GM18508 (cell line): ENCODE results near the gene ZSWIM6.

Experiments used
- ATAC-seq: cut with Tn5 transposase; IDR thresholded peaks from one replicate; pipeline ENCODE4 v1.9.1; 2021; ENCODE audit warnings: moderate number of reproducible peaks; ENCODE audit not compliant: insufficient read depth, unreplicated experiment

The ZSWIM6 gene

DNA sequence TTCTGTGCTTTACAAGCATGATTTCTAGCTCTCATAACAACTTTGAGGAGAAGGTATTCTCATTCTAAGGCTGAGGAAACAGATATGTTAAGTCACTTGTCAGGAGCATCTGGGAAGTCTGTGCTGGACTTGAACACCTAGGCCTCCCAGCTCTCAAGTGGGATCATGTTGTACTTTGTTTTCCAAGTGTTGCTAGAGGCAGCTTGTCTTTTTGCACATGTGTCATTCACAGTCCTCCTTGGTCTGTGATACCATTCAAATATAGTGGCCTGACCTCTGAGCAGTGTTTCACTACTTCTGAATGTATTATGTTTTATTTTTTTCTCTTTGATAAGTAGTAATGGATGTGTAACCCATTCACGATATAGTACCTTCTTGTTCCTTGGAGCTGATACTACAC is 21.2 kb downstream of the ZSWIM6 start:
- no peak for ATAC-seq

DNA sequence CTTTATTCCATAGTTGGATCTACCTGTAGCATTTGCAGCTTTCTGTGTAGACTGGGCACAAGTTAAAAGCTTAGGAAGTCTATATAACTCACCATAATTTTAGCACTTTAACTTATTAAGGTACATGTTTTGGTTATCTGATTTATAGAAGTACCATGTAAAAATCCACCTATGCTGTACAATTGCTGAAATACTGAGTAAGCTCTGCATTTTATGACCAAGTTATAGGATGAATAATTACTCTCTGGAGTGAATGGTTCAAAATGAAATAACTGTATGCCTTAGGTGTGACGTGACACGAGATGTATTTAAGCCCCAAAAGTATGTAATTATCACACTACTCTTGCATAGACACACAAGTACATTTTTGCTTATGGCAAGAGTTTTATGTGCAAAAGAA is 22.1 kb downstream of the ZSWIM6 start:
- no peak for ATAC-seq

DNA sequence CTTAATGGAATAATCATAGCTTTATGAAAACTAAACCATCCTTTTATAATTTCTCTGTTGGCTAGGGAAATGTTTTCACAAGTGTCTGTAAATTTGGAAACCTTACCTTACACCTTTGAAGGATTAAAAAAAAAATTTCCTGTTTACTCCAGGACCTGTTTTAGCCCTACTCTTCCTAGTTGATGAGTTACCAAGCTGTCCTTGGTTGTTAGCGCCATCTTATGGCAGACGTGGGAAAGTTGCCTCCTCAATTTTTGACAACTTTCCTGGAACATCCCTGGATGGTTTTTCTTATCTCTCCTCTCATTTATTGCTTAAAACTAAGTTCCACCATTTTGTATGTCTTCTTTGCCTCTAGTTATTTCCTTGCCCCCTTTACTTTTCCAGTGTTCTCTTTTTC is 25.7 kb downstream of the ZSWIM6 start:
- no peak for ATAC-seq

DNA sequence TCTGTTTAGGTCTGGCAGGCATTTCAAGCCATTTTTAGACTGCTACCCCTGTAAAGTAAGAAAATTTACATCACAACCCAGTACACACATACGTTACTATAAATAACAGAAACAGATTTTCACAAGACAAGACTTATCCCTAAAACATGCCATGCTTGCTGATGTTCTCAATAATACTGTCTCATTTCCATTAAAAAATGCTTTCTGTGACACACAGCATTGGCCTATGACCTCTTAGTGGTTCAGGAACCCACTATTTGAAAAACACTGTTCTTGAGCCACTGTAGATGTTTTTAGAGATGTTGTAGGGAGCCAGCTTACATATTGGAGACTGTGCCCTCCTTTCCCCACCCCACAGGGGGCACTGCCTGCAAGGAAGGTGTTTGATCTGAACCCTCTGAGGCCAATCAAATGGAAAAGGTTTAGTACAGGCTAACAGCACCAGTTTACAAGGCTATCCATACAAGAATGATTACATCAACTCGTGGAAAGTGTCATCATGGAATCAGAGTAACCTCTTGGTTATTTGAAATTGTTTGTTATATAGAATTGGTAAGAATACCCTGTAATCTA is 30.8 kb downstream of the ZSWIM6 start:
- ATAC-seq, result no peak

DNA sequence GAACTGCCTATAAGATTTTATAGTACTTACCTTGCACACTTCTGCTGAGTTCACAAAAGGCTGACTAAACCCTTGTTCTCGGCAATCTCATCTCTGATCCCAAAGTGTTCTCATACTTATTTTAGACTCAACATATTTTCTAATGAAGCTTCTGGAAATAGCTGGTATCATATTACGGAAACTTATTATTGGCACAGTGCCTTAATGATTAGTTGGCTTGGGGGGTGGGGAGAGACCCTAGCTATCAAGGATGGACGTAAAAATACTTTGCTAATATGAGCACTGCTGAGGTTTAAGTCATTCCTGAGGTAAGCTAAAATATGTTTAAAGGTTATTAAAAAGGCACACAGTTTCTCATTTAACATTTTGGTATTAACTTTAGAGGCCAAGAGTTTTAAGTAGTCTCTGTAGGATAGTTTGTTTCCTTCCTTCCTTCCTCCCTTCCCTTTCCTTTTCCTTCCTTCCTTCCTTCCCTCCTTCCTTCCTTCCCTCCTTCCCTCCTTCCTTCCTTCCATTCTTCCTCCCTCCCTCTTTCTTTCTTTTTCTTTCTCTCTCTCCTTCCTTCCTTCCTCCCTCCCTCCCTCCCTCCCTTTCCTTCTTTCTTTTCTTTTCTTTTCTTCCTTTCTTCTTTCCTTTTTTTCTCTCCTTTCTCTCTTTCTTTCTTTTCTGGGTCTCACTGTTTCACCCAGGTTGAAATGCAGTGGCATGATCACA is 31.5 kb downstream of the ZSWIM6 start:
- no peak for ATAC-seq

DNA sequence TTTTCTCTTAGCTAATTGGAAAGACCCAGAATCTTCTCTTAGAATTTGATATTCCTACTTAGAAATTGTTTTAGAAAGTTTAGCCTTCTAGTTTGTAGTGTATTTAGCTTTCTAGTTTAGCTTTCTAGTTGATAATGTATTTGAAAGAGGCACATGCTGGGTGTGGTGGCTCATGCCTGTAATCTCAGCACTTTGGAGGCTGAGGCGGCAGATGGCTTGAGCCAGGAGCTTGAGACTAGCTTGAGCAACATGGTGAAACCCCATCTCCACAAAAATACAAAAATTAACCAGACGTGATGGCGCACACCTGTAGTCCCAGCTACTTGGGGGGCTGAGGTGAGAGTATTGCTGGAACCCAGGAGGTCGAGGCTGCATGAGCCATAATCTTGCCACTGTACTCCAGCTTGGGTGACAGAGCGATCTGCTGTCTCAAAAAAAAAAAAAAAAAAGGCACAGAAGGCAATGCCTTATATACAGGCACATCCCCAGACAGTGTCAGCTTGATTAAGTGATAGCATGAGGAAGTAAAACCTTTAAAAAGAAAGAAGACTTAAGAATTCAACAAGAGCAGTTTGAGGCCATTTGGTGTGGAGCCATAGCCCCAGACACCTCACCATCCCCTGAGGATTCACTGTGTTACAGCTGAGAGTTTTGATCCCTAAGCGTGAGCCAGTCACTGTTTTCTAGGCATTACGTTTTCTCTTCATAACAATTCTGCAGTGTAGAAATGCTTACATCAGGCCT is 34.6 kb downstream of the ZSWIM6 start:
- ATAC-seq, result no peak

DNA sequence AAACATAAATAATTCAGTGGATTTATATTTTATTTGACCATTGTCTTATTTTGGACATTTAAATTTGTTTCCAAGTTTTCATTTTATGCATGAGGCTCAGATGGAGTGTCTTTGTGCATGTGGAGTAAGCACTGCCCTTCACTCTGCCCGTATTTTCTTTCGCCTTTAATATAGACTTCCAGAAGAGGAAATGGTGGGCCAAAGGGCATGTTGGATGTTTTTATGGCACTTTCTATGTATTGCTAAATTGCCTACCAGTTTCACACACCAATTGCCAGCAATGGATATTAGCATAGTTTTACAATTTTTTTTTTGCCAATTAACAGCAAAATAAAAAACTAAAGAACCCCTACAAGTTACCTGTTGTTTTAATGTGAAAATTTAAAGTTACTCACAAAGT is 38.4 kb downstream of the ZSWIM6 start:
- no peak for ATAC-seq

DNA sequence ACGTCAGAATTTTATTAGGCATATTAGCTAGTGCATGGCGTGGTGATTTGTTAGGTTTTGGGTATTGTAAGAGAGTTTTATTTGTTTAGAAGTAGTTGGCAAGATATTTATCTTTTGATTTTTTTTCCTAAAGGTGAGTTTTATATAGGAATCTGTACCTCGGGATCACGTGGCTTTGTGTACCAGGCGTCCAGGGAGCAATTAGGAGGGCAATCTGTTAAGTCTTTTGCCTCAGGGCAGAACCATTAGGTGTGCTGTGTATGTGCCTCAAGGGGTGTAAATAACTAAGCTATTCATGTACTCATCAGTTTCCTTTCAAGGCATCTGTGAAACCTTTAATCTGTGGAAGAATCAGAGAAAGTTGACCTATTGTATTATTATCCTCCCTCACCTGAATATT is 39.4 kb downstream of the ZSWIM6 start:
- ATAC-seq, result no peak

DNA sequence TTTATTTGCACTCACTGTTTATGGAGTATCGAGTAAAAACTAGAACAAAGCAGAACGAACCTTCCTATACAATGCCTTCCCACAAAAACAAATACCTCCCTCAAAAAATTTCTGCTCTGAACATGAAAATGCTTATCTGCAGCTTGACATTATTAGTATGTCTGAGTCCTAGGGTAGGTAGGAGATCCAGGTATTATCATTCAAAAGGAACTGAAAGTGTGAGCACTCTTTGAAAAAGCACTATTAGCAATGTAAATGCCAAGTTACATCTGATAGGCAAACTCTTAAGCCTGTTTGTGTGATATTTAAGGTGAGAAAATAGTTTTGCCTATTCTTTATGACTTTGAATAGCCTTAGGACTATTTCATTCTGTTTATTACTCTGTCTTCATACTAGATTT is 47.6 kb downstream of the ZSWIM6 start:
- ATAC-seq, result no peak

DNA sequence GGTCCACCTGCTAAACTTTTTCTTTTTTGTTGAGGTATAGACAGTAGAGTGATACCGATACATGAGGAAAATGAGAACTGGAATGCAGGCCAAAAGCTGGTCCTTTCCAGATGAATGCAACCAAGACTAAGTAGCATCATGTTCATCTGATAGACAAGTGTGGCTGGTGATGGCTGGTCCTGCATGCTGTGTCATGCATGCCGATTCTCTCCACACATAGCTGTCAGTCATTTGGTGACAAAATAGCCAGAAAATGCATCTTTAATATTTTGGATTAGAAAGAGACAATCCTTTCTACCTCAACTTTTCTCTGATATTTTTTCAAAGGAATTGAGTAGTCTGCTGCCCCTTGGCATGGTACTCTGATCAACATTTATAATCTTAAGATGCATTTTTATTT is 49.9 kb downstream of the ZSWIM6 start:
- ATAC-seq, result no peak

DNA sequence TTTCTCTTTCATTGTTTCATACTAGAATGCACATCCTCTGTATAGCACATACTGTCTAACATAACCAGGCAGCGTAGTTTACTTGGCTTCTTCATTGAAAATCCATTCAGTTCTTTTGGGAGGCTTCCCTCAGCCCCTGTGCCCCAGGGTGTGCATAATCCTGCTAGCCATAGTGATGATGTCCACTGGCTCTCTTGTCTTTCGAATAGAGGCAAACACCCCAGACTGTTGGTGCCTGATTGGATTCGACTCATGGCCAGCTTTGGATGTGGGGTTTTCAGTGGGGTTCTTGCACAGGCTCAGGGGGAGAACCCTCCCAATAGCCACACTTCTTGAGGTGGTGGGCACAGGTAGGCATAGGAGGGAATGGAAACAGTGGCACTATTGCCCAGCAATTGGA is 53.6 kb downstream of the ZSWIM6 start:
- no peak for ATAC-seq

DNA sequence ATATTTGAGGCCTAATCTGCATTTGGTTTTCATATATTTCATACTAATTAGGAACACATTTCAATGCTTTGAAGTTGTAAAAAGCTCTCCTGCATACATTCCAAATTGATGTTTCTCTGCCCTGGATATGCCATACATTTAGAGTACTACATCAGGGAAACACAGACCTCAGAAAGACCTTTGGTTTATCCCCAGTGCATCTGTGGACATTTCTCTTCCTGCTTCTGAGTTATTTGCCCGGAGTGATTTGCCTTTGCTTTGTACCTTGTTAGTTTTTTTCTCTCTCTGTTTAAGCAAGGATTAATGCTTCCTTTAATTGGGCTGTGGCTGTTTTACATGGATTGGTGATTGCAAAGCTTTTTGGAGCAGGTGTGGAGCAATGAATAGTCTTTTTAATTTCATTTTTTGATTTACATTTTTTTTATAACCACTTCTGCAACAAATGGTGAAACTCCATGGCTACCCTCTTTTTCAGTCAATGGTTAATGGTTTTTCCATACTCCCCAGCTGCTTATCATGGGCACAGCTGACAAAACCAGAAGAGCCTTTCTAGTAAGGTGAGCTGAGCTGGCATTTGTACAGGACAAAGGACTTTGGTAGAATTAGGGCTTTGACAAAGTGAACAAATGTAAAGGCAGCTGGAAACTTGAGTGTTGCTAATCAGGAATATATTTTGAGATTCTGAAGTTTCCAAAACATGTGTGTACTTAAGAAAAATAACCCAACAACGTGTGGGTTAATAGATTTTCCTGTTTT is 54.2 kb downstream of the ZSWIM6 start:
- ATAC-seq, result no peak

DNA sequence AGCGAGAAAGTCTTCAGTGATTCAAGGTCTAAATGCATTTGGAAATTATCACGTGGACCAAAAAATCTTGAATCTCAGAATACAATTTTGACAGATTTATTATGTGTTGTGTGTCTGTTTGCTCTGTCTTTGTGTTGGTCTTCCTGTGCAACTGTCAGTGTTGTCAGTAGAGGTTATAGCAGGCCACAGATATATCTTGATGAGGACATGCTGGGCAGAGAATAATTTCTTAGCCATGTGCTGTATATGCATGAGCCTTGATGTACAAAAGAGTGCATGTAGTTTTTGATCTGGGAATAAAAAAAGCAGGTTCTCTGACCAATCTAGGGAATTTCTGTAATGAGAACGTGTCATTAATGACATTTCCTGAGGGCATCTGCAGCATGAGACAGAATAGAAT is 57.6 kb downstream of the ZSWIM6 start:
- ATAC-seq, result no peak

DNA sequence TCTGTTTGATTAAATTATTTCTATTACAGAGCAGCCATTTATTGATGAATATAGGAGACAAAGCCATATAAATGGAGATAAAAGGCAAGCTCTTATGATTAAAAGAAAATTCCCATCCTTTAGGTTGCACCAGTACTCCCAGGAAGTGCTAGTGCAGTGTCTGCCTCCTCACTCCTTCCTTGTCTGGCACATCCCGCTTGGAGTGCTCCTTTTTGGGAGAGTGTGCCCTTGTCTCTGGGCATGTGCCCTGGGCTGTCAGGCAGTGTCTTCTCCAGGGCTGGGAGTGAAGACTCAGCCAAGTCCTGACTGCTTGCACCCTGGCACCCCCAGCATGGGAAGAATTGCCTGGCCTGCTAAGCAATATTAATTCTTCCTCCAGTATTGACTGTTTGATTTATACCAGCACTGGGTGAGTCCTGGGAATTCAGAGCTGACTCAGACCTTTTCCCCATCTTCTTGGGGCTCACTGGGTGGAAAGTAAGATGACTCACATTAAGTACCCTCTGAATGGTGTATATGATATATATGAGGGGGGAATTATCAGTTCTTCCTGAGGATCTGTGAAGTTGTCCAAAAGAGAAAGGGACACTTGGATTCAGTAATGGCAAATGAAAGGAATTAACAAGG is 62.1 kb downstream of the ZSWIM6 start:
- no peak for ATAC-seq

DNA sequence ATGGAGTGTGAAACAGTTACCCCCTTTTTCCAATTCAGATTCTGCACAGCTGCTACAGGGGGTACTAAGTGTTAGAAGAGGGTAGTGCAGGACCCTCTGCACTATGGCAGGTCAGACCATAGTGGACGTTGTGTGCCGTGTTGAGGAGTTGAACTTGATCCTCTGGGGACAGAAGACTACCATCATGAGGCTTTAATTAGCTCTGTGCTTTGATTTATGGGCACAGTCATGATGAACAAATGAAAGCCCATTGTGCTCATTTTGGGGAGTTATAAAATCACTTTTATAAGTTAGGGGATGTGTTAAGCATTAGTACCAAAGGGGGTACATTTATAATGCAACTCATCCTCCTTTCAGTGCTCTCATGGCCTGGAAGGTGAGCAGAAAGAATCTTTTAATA is 62.7 kb downstream of the ZSWIM6 start:
- no peak for ATAC-seq

DNA sequence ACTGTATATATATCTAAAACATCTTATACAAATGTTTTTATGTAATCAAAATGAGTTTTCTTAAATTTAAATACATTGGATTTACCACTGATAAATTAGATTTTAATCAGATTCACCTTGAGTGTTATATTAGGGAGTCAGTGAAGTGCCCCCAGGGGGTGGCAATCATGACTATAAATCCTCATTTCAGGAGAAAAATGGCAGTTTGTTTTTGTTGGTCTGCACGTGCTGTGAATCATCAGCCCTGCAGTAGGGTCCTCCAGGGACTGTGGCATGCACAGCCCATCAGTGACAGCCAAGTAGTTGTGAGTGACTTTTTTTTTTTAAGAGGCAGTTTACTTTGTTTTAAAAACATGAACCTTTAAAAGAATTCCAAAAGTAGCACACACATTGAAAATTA is 65.2 kb downstream of the ZSWIM6 start:
- ATAC-seq, result no peak

DNA sequence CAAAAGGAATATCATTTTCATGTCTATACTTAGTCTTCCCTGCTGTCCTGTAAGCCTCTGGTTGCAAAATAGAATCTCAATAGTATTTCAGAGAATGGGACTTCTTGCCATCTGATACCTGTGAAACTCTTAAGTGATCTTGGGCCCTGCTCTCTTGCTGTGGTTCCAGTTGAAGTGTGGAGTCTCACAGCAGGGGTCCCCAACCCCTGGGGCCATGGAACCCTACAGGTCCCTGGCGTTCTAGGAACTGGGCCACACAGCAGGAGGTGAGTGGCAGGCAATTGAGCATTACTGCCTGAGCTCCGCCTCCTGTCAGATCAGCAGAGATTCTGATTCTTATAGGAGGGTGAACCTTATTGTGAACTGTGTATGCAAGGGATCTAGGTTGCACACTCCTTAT is 65.9 kb downstream of the ZSWIM6 start:
- no peak for ATAC-seq

DNA sequence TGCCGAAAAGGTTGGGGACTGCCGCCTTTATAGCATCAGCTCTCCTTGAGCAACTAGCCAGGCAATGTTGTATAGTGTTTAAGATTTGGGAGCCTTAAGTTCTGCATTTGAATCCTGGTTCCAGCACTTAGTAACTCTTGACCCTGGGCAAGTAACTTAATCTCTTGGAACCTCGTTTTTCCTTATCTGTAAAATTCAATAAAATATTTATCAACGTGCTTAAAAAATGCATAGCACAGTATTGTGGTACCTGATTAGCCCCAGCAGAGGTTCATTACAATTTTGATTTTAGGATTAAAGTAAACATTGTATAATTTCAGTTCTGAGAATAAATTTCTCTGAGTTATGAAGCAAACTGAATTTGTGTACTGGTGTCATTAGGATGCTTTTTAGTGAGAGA is 66.4 kb downstream of the ZSWIM6 start:
- no peak for ATAC-seq

DNA sequence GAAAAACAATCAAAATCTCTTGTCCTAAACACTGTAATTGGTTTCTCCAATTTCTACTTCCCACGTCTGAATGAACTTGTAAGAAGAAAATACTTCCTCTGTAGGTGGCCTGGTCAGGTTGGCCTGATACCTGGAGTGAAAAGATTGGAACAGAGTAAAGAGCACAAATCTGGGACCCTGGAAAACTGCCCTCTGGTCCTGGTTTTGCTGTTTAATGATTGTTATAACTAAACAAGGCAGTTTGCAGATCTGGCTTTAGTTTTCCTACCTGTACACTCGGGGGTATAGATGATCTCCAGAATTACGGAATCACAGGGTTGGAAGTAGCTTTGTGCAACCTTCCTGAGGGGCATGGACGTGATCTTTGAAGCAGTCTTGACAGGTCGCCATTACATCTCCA is 67.6 kb downstream of the ZSWIM6 start:
- no peak for ATAC-seq

DNA sequence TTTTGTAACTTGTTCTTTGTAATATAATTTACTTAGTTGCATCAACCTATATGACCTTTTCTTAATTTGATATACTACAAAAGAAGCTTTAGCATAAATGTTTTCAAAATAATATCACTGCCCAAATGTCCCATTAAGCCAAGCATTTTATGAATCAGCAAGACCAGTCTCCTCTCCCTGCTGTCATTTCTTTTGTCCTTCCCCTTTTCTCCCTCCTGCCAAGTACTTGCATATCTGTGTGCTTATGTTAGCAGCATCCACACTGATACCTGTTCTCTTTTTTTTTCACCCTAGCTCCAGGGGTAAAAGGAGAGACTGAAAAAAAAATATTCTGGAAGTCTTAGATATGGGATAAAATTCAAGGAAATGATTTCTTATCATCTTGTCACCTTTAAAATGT is 69.7 kb downstream of the ZSWIM6 start:
- no peak for ATAC-seq
